Common myeloid progenitor, CD34-positive (primary cell): ENCODE data around the gene OVCH2.

ENCODE experiments used
- CTCF ChIA-PET: fragments of 350-600 bp; sonication (Branson Sonifier 250); formaldehyde crosslinking; loops from one replicate; lab custom pipeline; 2021; ENCODE audit warnings: antibody characterized with exemption; lab: Charles Lee
- POLR2A ChIA-PET: fragments of 350-600 bp; sonication (Branson Sonifier 250); formaldehyde crosslinking; loops from one replicate; lab custom pipeline; 2021; ENCODE audit warnings: antibody characterized with exemption; lab: Charles Lee
- DNase-seq, 3 donors: peaks; one replicate each; pipeline versions ENCODE4 v3.0.0 to v3.0.0-alpha.2; 2013
- H3K27ac ChIP-seq, 2 experiments: 1 replicate in 1 of 2; 2 replicates in 1 of 2; pipeline ENCODE4 v1.7.0; 2013; ENCODE audit warnings: inconsistent platforms in 2 of 2, low read length in 2 of 2, mild to moderate bottlenecking in 2 of 2, low read depth in 1 of 2, moderate library complexity in 1 of 2; ENCODE audit not compliant: severe bottlenecking in 2 of 2, insufficient read depth in 1 of 2, poor library complexity in 1 of 2
- H3K27me3 ChIP-seq, 5 experiments: replicated peaks in 2 of 5; 1 replicate in 3 of 5; 2 replicates in 2 of 5; pipeline versions ENCODE4 v1.6.1 to v1.7.0; 2013; ENCODE audit warnings: low read length in 4 of 5, mild to moderate bottlenecking in 2 of 5, moderate library complexity in 2 of 5, inconsistent platforms in 1 of 5; ENCODE audit not compliant: insufficient read depth in 5 of 5, control insufficient read depth in 4 of 5
- H3K36me3 ChIP-seq, 4 experiments: 1 replicate in 2 of 4; 2 replicates in 2 of 4; pipeline versions ENCODE4 v1.6.1 to v1.7.0; 2013; ENCODE audit warnings: low read length in 3 of 4, control low read depth in 1 of 4, mild to moderate bottlenecking in 1 of 4; ENCODE audit not compliant: control insufficient read depth in 4 of 4, insufficient read depth in 4 of 4
- H3K4me1 ChIP-seq, 4 experiments: 1 replicate in 3 of 4; 2 replicates in 1 of 4; pipeline versions ENCODE4 v1.6.1 to v1.7.1; 2013; ENCODE audit warnings: low read length in 3 of 4, mild to moderate bottlenecking in 3 of 4, control low read depth in 1 of 4, inconsistent platforms in 1 of 4, moderate library complexity in 1 of 4; ENCODE audit not compliant: control insufficient read depth in 4 of 4, insufficient read depth in 4 of 4; ENCODE audit errors: control extremely low read depth in 1 of 4
- H3K4me3 ChIP-seq, 7 experiments: 1 replicate in 4 of 7; 2 replicates in 3 of 7; pipeline versions ENCODE4 v1.5.1 to v1.7.0; 2013; ENCODE audit warnings: mild to moderate bottlenecking in 7 of 7, low read length in 6 of 7, moderate library complexity in 6 of 7, inconsistent platforms in 2 of 7, low read depth in 2 of 7, control low read depth in 1 of 7; ENCODE audit not compliant: insufficient read depth in 4 of 7, control insufficient read depth in 1 of 7; ENCODE audit errors: extremely low read depth in 1 of 7
- H3K9me3 ChIP-seq, 5 experiments: 1 replicate in 4 of 5; 2 replicates in 1 of 5; pipeline versions ENCODE4 v1.6.1 to v1.7.1; 2013; ENCODE audit warnings: low read length in 4 of 5, mild to moderate bottlenecking in 2 of 5, inconsistent platforms in 1 of 5, low read depth in 1 of 5, moderate library complexity in 1 of 5; ENCODE audit not compliant: control insufficient read depth in 4 of 5, insufficient read depth in 2 of 5; ENCODE audit errors: control extremely low read depth in 1 of 5
- WGBS: methylation state at CpG from one replicate; pipeline ENCODE4 v1.1.5; 2013; ENCODE audit not compliant: insufficient coverage; 5-methylcytosine and 5-hydroxymethylcytosine counted together

OVCH2 gene

GRCh38 chr11:7683571-7683970 lies 22.7 kb downstream of the OVCH2 start:
- 96% methylated on average over 2 of the region's 2 CpGs for WGBS
- no peak for DNase-seq
- H3K27me3 ChIP-seq, result peaks cover 2 to 54% (median 12%) of the 10 kb centered on the region in 5 experiments
- no peaks in the 10 kb centered on the region for H3K36me3 ChIP-seq
- no peak overlapping the region for H3K4me3 ChIP-seq
- ChIA-PET POLR2A (no interaction called here), CTCF (interaction anchor here (0.9 to 1.0 kb wide), 2 partner anchors 15 to 540 kb away, joined by 3 to 4 read pairs; no protein-coding TSS in a partner anchor)
- no peak overlapping the region for H3K27ac ChIP-seq
- H3K4me1 ChIP-seq, result no peaks in the 10 kb centered on the region
- H3K9me3 ChIP-seq, result no peaks in the 10 kb centered on the region

- Histone ChIP-seq H3K4me1 (peaks cover 0 to 10% (median 3%) of the 10 kb centered on the region in 4 experiments), H3K27me3 (peaks cover 9 to 79% (median 25%) of the 10 kb centered on the region in 5 experiments), H3K9me3 (peaks cover 4 to 14% (median 9%) of the 10 kb centered on the region in 5 experiments), H3K4me3 (no peak overlapping the region), H3K36me3 (no peaks in the 10 kb centered on the region), H3K27ac (no peak overlapping the region)
- POLR2A ChIA-PET, result no interaction called here
- 72% methylated on average over 4 of the region's 4 CpGs for WGBS
- CTCF ChIA-PET, result interaction anchor here (1.6 to 2.0 kb wide), 2 partner anchors 12 to 165 kb away, joined by 5 read pairs; partner anchors contain the start of gene PPFIBP2
- no peak for DNase-seq
Observed at GRCh38 chr11:7677796-7678201, 28.5 kb downstream of the OVCH2 start.

GRCh38 chr11:7677071-7677470 lies 29.2 kb downstream of the OVCH2 start:
- Histone ChIP-seq H3K36me3 (no peaks in the 10 kb centered on the region), H3K4me3 (no peak overlapping the region), H3K27ac (no peak overlapping the region), H3K27me3 (peaks cover 7 to 79% (median 32%) of the 10 kb centered on the region in 5 experiments), H3K4me1 (peaks cover 0 to 10% (median 3%) of the 10 kb centered on the region in 4 experiments), H3K9me3 (peaks cover 4 to 14% (median 9%) of the 10 kb centered on the region in 5 experiments)
- ChIA-PET CTCF (interaction anchor here (2.0 kb wide), 1 partner anchor 164 kb away, joined by 5 read pairs; the partner anchor contains the start of gene PPFIBP2), POLR2A (no interaction called here)
- DNase-seq, result peak in 2 of 3 donors; percentile 34
- no CpG with 5 or more reads among the region's 5 CpGs for WGBS

- no peak overlapping the region for H3K27ac ChIP-seq
- H3K27me3 ChIP-seq, result peaks cover 7 to 82% (median 33%) of the 10 kb centered on the region in 5 experiments
- no peak overlapping the region for H3K4me3 ChIP-seq
- peaks cover 0 to 10% (median 3%) of the 10 kb centered on the region in 4 experiments for H3K4me1 ChIP-seq
- peaks cover 4 to 14% (median 9%) of the 10 kb centered on the region in 5 experiments for H3K9me3 ChIP-seq
- ChIA-PET POLR2A (no interaction called here), CTCF (interaction anchor here (0.9 to 1.3 kb wide), 2 partner anchors 9 to 22 kb away, joined by 3 to 4 read pairs; no protein-coding TSS in a partner anchor)
- no CpG with 5 or more reads among the region's 3 CpGs for WGBS
- no peaks in the 10 kb centered on the region for H3K36me3 ChIP-seq
- no peak for DNase-seq
Observed at GRCh38 chr11:7675631-7676030, 30.6 kb downstream of the OVCH2 start.

- ChIA-PET CTCF (no interaction called here), POLR2A (no interaction called here)
- Histone ChIP-seq H3K4me1 (peaks cover 0 to 10% (median 3%) of the 10 kb centered on the region in 4 experiments), H3K36me3 (no peaks in the 10 kb centered on the region), H3K4me3 (peak overlapping the region in 3 of 7 experiments; percentile 46 to 61 (median 48)), H3K27ac (no peak overlapping the region), H3K27me3 (peaks cover 7 to 78% (median 33%) of the 10 kb centered on the region in 5 experiments), H3K9me3 (peaks cover 4 to 14% (median 9%) of the 10 kb centered on the region in 5 experiments)
- peak in 2 of 3 donors; percentile 40 to 44 for DNase-seq
- WGBS, result 5% methylated on average over 64 of the region's 72 CpGs
Observed at GRCh38 chr11:7673724-7674434, 32.4 kb downstream of the OVCH2 start.

- whole genome bisulfite sequencing, result 12% methylated on average over 37 of the region's 40 CpGs
- Histone ChIP-seq H3K4me3 (peak within 1 kb of the TSS in 3 of 7 experiments; percentile 46 to 61 (median 48)), H3K36me3 (no peaks in the 10 kb centered on the region), H3K27me3 (peaks cover 7 to 76% (median 33%) of the 10 kb centered on the region in 5 experiments), H3K9me3 (peaks cover 4 to 12% (median 9%) of the 10 kb centered on the region in 5 experiments), H3K27ac (no peak within 1 kb of the TSS), H3K4me1 (peaks cover 0 to 10% (median 3%) of the 10 kb centered on the region in 4 experiments)
- no peak for DNase-seq
- ChIA-PET CTCF (no interaction called here), POLR2A (no interaction called here)
Observed at GRCh38 chr11:7672960-7673723, 33.1 kb downstream of the OVCH2 start, which contains the start of gene CYB5R2. Gene CYB5R2 (minus strand): TSS chr11:7673500. CDS start chr11:7672825, 675 bp downstream.
